ENCODE measurements around the gene RFX3. TPM values are rescaled to one million over a fixed set of nuclear protein-coding genes. Genes with fewer than 3 reads are reported as not detected.

Gene RFX3
- total RNA-seq, 4 donors from 2014 or later, result 0.91 to 6.5 (median 3.3) TPM

DNA sequence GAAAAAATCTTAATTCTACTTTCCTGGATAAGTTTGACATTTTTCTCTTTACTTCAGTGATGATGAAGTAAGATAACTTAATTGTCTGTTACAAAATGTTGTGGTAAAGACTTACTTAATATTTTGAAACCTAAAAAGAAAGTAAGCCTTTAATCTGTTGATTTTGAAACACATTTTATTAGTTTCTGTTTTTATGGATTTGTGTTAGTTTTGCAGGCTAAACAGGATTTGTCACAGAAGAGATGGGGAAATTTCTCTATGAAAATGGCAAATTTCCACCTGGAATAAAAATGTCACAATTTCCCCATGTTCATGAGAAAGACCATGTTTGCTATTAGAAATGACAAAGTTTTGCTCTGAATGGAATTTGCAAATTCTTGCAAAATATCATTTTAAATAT, 237.1 kb downstream of the RFX3 start:
- H3K4me1 ChIP-seq, result no peaks in the 10 kb centered on the region
- no peaks in the 10 kb centered on the region for H3K27me3 ChIP-seq
- peaks cover 0 to 11% (median 0%) of the 10 kb centered on the region in 3 donors for H3K36me3 ChIP-seq
- H3K9me3 ChIP-seq, result no peaks in the 10 kb centered on the region
- DNase-seq, result no peak
- intact Hi-C loops (cut with DNase I), result no loop called here
- no peak overlapping the region for H3K4me3 ChIP-seq
- no peak overlapping the region for H3K27ac ChIP-seq
- TF ChIP-seq POLR2A (IDR thresholded peaks at IDR 0.05), result no peak
- TF ChIP-seq, protein P1, sequence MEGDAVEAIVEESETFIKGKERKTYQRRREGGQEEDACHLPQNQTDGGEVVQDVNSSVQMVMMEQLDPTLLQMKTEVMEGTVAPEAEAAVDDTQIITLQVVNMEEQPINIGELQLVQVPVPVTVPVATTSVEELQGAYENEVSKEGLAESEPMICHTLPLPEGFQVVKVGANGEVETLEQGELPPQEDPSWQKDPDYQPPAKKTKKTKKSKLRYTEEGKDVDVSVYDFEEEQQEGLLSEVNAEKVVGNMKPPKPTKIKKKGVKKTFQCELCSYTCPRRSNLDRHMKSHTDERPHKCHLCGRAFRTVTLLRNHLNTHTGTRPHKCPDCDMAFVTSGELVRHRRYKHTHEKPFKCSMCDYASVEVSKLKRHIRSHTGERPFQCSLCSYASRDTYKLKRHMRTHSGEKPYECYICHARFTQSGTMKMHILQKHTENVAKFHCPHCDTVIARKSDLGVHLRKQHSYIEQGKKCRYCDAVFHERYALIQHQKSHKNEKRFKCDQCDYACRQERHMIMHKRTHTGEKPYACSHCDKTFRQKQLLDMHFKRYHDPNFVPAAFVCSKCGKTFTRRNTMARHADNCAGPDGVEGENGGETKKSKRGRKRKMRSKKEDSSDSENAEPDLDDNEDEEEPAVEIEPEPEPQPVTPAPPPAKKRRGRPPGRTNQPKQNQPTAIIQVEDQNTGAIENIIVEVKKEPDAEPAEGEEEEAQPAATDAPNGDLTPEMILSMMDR (IDR thresholded peaks at IDR 0.05), result no peak

DNA sequence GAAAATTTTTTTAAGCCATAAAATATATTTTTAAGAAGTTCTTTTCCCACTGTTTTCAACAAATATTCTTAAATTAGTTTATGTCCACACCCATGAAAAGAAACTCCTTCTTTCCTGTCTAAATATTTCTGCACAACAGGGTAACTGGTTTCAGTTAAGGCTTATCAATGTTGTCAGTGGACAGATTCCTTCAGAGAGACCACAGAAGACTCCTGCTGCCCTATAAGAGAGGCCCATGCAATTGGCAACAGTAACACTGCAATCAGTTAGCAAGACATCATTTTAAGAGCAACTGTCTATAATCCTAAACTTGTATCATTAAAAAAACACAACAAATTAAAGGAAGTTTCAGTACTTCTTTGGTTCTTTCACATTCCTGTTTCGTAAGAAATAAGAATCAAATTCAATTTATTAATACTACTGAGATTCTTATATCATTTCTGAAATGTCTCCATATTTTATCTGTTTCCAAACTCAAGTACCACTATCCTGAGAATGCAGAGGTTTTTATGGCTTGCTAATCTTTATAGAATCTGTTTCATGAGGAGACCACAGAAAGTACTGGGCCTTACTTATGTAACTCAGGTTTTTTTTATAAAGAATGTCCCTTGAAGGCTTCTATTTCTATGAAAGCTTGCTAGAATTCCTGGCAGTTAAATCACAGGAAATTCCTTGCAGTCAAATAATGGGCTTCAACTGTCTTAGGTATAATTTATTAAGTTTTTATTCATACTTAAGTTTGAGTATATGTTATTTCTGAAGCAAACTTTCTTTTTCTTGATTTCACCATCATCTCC, 240.2 kb downstream of the RFX3 start:
- DNase-seq, result no peak
- H3K4me3 ChIP-seq, result no peak overlapping the region
- TF ChIP-seq, protein P1 (IDR thresholded peaks at IDR 0.05), result no peak
- no peak for TF ChIP-seq POLR2A (IDR thresholded peaks at IDR 0.05)
- no peak overlapping the region for H3K27ac ChIP-seq
- no peaks in the 10 kb centered on the region for H3K4me1 ChIP-seq
- no peaks in the 10 kb centered on the region for H3K9me3 ChIP-seq
- intact Hi-C loops (cut with DNase I), result no loop called here
- no peaks in the 10 kb centered on the region for H3K27me3 ChIP-seq
- WGBS, 2 donors, result 82 to 91% methylated on average over 1 of the region's 1 CpG
- H3K36me3 ChIP-seq, result peaks cover 0 to 17% (median 0%) of the 10 kb centered on the region in 3 donors

DNA sequence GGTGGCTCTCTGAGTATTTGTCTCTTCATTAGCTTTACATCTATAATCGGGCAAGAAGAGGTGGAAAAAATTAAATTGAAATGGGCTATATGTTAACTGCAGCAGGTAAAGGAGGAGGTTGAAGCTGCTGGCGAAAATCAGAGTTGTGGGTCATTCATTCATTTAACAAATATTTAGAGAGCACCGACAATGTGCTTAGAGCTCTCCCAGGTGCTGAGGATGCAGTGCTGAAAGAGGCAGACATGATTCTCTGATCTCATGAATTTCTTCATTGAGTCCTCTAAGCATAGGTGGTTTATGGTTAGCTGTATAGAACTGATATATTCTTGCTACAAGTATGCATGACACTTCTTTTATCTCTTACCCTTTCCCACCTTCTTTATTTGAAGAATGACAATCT, 243.4 kb downstream of the RFX3 start:
- intact Hi-C loops (cut with DNase I), result no loop called here
- no peak overlapping the region for H3K4me3 ChIP-seq
- H3K4me1 ChIP-seq, result no peaks in the 10 kb centered on the region
- H3K9me3 ChIP-seq, result no peaks in the 10 kb centered on the region
- no peak for DNase-seq
- H3K27ac ChIP-seq, result no peak overlapping the region
- H3K36me3 ChIP-seq, result peaks cover 0 to 11% (median 0%) of the 10 kb centered on the region in 3 donors
- 84 to 87% methylated on average over 3 of the region's 3 CpGs for WGBS, 2 donors
- TF ChIP-seq POLR2A (IDR thresholded peaks at IDR 0.05), result no peak
- TF ChIP-seq, protein P1 (IDR thresholded peaks at IDR 0.05), result no peak
- H3K27me3 ChIP-seq, result no peaks in the 10 kb centered on the region

DNA sequence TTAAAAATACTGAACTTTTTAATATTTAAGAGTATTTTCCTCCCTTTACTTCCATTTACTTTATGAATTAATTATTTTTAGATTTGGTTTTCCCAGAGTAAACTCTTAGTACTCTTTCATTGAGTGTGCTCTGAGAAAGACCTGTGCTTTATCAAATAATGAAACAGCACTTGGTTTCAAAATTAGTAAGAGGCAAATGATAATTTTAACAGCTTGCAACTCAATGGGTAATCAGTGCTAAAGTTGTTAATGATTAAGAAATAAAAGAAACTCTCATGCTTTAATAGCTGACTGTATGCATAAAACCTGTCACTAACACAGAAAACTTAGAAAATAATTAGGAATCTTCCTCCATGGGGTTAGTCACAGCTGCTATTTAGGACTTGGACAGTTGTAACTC, 244.4 kb downstream of the RFX3 start:
- TF ChIP-seq, protein P1 (IDR thresholded peaks at IDR 0.05), result no peak
- no peak for TF ChIP-seq POLR2A (IDR thresholded peaks at IDR 0.05)
- peaks cover 0 to 6% (median 0%) of the 10 kb centered on the region in 3 donors for H3K36me3 ChIP-seq
- intact Hi-C loops (cut with DNase I), result no loop called here
- H3K27me3 ChIP-seq, result no peaks in the 10 kb centered on the region
- H3K4me1 ChIP-seq, result no peaks in the 10 kb centered on the region
- no peaks in the 10 kb centered on the region for H3K9me3 ChIP-seq
- no peak overlapping the region for H3K4me3 ChIP-seq
- no peak overlapping the region for H3K27ac ChIP-seq
- DNase-seq, result no peak

DNA sequence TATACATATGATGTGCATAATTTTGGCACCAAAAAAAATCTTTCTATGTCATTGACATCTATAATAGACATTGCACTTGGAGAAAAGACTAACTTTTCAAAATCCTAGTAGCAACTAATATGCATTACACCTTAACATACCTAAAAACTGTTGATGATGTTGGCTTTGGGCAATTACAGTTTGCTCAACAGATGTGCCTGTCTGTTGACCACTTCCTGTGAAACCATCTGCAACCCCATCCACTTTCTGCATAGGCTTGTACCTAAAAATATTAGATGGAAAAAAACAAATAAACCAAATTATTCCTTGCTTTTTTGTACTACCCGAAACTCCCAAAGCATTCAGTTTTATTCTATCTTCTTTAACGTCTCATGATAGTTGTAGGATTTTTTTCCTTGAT, 248.6 kb downstream of the RFX3 start:
- Histone ChIP-seq H3K4me3 (no peak overlapping the region), H3K9me3 (no peaks in the 10 kb centered on the region), H3K27ac (no peak overlapping the region), H3K27me3 (no peaks in the 10 kb centered on the region), H3K4me1 (no peaks in the 10 kb centered on the region), H3K36me3 (peaks cover 0 to 18% (median 0%) of the 10 kb centered on the region in 3 donors)
- 86 to 88% methylated on average over 2 of the region's 2 CpGs for WGBS, 2 donors
- DNase-seq, result no peak
- intact Hi-C loops (cut with DNase I), result no loop called here
- no peak for TF ChIP-seq POLR2A (IDR thresholded peaks at IDR 0.05)
- TF ChIP-seq, protein P1 (IDR thresholded peaks at IDR 0.05), result no peak

All from esophagus squamous epithelium (tissue), 5 donors.